Sciatic nerve (tissue), 2 donors: ENCODE measurements around the gene NAV3. TPM values are rescaled to one million over a fixed set of nuclear protein-coding genes. Genes with fewer than 3 reads are reported as not detected.

Experiments
- ATAC-seq: fragments of 200-7000 bp; cut with Tn5 transposase; one replicate; pipeline ENCODE4 v1.9.1; 2020; ENCODE audit warnings: mild to moderate bottlenecking, moderate library complexity
- DNase-seq: peaks from one replicate; pipeline ENCODE4 v3.0.0-alpha.2; 2020; ENCODE audit warnings: low spot score
- intact Hi-C: fragments of 100-400 bp; cut with DNase I; formaldehyde crosslinking; loops from one replicate; pipeline ENCODE4 v1.14.2; 2022
- total RNA-seq: library from RNA; stranded (reverse); fragmentation: NEBNext Ultra II Directional; extraction: Animal tissue kit (Norgen Biotek cat#: 25700); gene quantifications from one replicate; pipeline ENCODE4 v1.2.1, GENCODE V29; 2021
- donor health status: DM: no; HTN: no; CAD: no.
- donor health status: DM: no; HTN: no; CAD: no.

Gene NAV3
- total RNA-seq, 1 donor from 2014 or later = 50.9 TPM

- ATAC-seq = no peak
- intact Hi-C loops = loop anchor here (5.0 kb wide), 1 partner anchor 950 kb away; no protein-coding TSS in a partner anchor
- DNase-seq = no peak
These were observed 176.5 kb downstream of the NAV3 start for GRCh38 chr12:78007173-78007572.

GRCh38 chr12:78009031-78009430, 178.3 kb downstream of the NAV3 start:
- intact Hi-C loops = loop anchor here (5.0 kb wide), 1 partner anchor 952 kb away; no protein-coding TSS in a partner anchor
- DNase-seq (no peak), ATAC-seq (no peak)

DNA sequence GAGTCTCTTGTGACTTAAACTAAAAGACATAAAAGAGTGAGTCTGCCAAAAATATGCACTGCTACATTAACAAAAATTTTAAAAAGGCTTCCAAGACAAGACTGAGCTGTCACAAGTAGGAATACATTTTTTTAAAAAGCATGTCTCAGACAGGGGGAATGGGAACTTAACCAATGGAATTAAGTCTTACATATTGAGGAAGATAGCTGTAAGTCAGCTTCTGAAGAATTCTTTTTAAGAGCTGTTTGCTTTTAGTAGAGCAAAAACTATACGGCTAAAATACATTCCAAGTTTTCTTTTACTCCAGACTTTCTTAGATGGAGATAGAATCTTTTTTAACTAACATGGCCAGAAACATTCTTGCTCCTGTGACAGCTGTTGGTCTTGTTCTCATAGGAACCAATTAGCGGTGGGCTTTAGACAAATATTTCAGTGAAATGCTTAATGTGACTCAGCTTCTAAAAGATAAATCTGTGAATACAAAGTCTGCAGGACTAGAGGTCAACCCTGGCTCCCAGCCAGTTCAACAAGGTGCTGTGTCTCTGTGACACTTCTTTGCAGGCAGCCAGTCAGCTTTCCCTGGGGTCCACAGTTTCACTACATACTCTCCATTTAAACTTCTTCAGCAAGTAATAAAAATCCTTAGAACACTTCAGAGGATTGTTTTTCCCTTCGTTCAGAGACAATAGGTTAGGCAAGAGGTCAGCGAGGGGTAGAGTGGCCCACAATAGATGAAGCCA, 187.6 kb downstream of the NAV3 start:
- no peak for DNase-seq
- peak; percentile 17 for ATAC-seq
- intact Hi-C loops = no loop called here

DNA sequence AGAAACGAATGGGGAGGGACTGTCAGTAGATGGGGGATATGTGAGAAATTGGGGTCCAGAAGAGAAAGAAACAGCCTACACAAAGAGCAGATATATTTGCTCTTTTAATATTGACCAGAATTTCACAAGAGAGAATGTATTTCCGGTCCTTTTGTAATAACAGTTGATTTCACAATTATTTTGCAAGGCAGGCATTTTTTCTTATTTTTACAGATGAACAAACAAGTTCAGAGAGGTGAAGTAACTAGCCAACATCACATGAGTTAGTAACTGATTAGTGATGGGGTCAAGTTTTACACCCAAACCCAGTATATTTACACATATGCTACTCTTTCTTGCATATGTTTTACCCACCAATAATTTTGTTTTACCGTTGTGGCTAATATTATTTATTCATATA, 188.2 kb downstream of the NAV3 start:
- DNase-seq (no peak), ATAC-seq (peak; percentile 44)
- intact Hi-C loops = no loop called here

DNA sequence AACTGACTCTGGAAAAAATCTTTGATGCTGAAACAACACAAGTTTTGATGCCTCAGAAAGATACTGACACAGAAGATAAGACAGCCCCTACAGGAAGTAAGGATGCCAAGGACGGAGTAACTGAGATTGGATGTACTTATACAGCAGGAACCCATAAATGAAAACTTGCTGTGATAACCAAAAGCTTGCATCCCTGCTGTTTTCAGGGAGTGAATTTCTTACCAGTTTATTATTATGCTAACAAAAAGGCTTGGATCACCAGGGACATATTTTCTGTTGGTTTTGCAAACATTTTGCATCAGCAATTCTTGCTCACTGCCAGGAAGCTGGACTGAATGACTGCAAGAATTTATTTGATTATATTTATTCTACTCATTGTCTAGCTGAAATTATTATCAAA, 197.7 kb downstream of the NAV3 start:
- intact Hi-C loops = no loop called here
- ATAC-seq (no peak), DNase-seq (no peak)

- intact Hi-C loops = no loop called here
- DNase-seq (no peak), ATAC-seq (peak; percentile 85)
These were observed 203.3 kb downstream of the NAV3 start for GRCh38 chr12:78034025-78034424.

DNA sequence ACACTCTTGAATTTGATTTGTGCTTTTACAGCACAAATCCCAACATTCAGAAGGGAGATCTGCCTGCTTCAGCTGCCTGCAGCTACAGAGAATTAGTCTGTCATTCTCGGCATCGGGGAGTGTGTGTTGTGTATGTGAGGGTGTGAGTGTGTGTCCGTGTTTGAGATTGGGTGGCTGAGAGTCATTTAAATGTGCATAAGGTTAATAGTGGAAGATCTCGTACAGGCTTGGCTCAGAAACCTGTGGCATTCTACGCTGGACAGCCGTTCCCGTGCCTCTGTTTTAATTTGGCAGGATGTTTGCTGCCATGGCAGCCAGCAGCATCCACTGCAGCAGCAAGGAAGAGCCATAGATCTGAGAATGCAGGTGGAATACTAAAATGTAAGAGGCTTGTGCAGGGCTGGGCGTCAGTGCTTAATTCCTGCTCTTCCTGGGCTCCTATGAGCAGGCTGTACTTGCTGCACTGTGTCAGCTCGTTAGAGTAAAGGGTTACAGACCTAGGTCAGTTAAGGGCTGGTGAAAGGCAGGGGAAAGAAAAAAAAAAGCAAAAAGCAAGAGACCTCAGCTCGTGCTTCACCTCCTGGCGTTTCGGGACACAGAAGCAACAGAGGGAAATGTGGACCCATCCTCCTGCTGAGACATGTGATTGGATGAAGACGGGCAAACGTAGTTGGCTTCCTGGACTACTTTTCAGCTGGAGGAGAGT, 205.4 kb downstream of the NAV3 start:
- intact Hi-C loops = no loop called here
- ATAC-seq (peak; percentile 51), DNase-seq (no peak)

- ATAC-seq = no peak
- no peak for DNase-seq
- intact Hi-C loops = no loop called here
These were observed 206.2 kb downstream of the NAV3 start for GRCh38 chr12:78036874-78037273.

DNA sequence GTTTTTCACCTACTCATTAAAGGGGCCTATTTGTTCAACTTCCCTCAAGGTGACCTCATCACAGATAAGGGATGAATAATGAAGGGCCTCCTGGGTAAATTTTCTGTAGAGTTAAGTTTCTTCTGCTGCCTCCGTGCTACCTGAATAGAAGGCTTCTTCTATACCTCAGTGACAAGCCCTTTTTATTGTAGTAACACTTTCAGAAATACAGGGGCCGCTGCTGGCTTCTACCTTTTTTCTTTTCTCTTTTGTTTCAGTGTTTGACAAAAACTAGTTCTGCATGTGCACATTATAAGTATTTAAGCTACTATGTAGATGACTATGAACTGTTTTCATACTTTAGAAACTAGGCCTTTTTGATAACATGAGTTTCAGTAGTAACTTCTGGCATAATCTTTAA, 207.0 kb downstream of the NAV3 start:
- DNase-seq (no peak), ATAC-seq (no peak)
- intact Hi-C loops = no loop called here

DNA sequence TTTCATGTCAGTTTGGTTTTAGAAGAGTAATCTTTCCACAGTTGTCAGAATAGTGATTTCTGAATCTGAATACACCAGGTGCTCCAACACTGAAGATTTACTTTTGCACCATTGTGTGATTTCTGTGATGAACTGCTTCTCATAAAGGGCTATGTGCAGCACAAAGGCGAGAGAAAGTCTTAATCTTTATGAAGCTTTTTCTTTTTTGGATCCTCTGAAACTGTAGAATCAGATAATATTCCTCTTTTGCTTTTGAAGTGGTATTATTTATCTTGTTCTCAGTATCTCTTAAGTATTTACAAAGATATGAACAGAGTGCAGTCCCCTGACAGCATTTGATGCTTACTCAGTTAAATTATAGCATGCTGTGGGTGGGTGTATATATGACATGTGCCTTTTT, 207.8 kb downstream of the NAV3 start:
- intact Hi-C loops = no loop called here
- DNase-seq (no peak), ATAC-seq (no peak)

GRCh38 chr12:78038986-78039385, 208.3 kb downstream of the NAV3 start:
- DNase-seq = no peak
- intact Hi-C loops = no loop called here

DNA sequence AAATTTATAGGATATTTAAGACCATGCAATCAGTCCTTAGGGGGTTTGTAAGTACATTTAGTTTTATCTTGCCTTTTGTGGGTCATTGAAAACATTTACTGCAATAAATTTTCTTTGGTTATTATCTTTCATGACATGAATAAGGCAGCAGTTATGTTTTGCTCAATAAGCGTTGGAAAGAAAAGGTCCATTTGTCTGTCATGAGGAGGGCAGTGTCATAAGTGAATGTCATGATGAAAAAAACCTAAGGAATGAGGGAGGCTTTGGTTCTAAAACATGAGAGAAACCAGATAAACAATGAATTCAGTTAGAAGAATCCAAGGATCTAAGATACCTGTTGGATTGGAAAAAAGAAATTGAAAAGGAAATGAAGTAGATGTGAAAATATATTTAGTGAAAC, 209.4 kb downstream of the NAV3 start:
- DNase-seq (no peak), ATAC-seq (no peak)
- intact Hi-C loops = no loop called here

More at GRCh38 chr12:78038986-78039385, 208.3 kb downstream of the NAV3 start:
- ATAC-seq = no peak

DNA sequence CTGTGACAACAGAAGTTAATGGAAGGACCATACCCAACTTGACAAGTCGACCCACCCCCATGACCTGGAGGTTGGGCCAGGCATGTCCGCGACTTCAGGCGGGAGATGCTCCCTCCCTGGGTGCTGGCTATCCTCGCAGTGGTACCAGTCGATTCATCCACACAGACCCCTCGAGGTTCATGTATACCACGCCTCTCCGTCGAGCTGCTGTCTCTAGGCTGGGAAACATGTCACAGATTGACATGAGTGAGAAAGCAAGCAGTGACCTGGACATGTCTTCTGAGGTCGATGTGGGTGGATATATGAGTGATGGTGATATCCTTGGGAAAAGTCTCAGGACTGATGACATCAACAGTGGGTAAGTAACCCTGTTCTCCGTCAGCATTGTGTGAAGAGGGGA, 220.1 kb downstream of the NAV3 start:
- ATAC-seq (no peak), DNase-seq (no peak)
- intact Hi-C loops = no loop called here

DNA sequence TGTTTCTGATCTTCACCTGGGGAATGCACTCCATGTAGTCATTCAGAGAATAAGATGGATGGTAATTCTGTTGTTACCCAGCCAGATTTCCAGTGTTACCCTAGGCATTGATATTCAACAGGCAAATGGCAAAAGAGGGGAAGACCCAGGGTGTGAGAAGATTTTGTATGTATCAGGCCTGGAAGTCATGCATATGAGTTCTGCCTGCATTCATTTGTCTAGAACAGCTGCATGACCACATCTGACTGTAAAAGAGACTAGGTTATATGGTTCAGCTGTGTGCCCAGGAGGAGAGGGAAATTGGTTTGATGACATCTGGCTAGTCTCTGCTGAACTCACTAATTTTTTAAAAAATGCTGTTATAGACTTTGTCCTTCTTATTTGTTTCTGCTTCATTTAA, 224.9 kb downstream of the NAV3 start:
- no peak for DNase-seq
- intact Hi-C loops = no loop called here
- ATAC-seq = no peak

- intact Hi-C loops = no loop called here
- DNase-seq (no peak), ATAC-seq (no peak)
These were observed 226.4 kb downstream of the NAV3 start for GRCh38 chr12:78057075-78057474.

GRCh38 chr12:78060186-78060585, 229.5 kb downstream of the NAV3 start:
- ATAC-seq = no peak
- intact Hi-C loops = no loop called here
- DNase-seq = no peak

DNA sequence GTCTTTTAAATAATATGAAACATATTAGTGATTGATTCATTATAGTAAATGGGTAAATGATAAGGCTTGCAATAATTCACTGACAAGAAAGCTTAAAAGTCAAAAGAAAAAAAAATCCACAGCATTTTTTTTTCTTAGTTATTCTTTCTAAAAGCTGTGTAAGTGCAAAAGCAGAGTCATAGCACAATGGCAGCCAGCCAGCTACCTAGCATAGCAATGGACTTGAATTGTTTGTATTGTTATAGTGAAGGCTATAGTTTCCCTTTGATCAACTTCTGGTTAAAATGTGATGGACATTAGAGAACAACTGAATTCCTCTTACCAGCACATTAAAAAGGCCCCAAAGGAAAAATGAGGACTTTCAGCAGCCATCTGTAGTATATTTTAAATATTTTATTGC, 232.1 kb downstream of the NAV3 start:
- intact Hi-C loops = no loop called here
- no peak for DNase-seq
- no peak for ATAC-seq

- ATAC-seq = no peak
- DNase-seq = no peak
- intact Hi-C loops = no loop called here
These were observed 251.1 kb downstream of the NAV3 start for GRCh38 chr12:78081590-78082314.

- intact Hi-C loops = no loop called here
- DNase-seq = no peak
- ATAC-seq = no peak
These were observed 255.0 kb downstream of the NAV3 start for GRCh38 chr12:78085542-78086182.
